ENCODE measurements around the gene MYMX. TPM values are rescaled to one million over a fixed set of nuclear protein-coding genes. Genes with fewer than 3 reads are reported as not detected.

The MYMX gene
- total and polyA plus RNA-seq, 2 of the 13 experiments (the other 11 are each of a cell fraction or from before 2014, with no cell fraction given) = not detected

- TF ChIP-seq, protein P1, sequence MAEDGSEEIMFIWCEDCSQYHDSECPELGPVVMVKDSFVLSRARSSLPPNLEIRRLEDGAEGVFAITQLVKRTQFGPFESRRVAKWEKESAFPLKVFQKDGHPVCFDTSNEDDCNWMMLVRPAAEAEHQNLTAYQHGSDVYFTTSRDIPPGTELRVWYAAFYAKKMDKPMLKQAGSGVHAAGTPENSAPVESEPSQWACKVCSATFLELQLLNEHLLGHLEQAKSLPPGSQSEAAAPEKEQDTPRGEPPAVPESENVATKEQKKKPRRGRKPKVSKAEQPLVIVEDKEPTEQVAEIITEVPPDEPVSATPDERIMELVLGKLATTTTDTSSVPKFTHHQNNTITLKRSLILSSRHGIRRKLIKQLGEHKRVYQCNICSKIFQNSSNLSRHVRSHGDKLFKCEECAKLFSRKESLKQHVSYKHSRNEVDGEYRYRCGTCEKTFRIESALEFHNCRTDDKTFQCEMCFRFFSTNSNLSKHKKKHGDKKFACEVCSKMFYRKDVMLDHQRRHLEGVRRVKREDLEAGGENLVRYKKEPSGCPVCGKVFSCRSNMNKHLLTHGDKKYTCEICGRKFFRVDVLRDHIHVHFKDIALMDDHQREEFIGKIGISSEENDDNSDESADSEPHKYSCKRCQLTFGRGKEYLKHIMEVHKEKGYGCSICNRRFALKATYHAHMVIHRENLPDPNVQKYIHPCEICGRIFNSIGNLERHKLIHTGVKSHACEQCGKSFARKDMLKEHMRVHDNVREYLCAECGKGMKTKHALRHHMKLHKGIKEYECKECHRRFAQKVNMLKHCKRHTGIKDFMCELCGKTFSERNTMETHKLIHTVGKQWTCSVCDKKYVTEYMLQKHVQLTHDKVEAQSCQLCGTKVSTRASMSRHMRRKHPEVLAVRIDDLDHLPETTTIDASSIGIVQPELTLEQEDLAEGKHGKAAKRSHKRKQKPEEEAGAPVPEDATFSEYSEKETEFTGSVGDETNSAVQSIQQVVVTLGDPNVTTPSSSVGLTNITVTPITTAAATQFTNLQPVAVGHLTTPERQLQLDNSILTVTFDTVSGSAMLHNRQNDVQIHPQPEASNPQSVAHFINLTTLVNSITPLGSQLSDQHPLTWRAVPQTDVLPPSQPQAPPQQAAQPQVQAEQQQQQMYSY (CRISPR knock-in tag; IDR thresholded peaks at IDR 0.05) = no peak
- no peak for TF ChIP-seq NFRKB (IDR thresholded peaks at IDR 0.05)
- no peak for TF ChIP-seq RXRB (CRISPR knock-in tag; IDR thresholded peaks at IDR 0.05; ENCODE audit: borderline replicate concordance)
- TF ChIP-seq ZNF260 (CRISPR knock-in tag; IDR thresholded peaks at IDR 0.05; ENCODE audit: borderline replicate concordance, low read depth) = 0 out of 2 replicates have a peak, but pooled peaks have one; percentile 21
- TF ChIP-seq ZBTB21 (CRISPR knock-in tag; IDR thresholded peaks at IDR 0.05) = no peak
- TF ChIP-seq NR1H2 (CRISPR knock-in tag; IDR thresholded peaks at IDR 0.05; ENCODE audit: borderline replicate concordance, low read depth) = no peak
- peak; percentile 36 for TF ChIP-seq SRSF1 (optimal IDR thresholded peaks at IDR 0.05; ENCODE audit: low read depth, low read length)
- no peak for TF ChIP-seq ZNF761 (CRISPR knock-in tag; conservative IDR thresholded peaks at IDR 0.05)
- TF ChIP-seq NKX3-1 (CRISPR knock-in tag; IDR thresholded peaks at IDR 0.05) = no peak
- 0 out of 2 replicates have a peak, but pooled peaks have one; percentile 62 for TF ChIP-seq ZNF678 (CRISPR knock-in tag; IDR thresholded peaks at IDR 0.05)
- TF ChIP-seq SRSF4 (IDR thresholded peaks at IDR 0.05; ENCODE audit: low read depth, low read length, poor library complexity, severe bottlenecking) = no peak
- peak; percentile 50; the same call in 1 of the 2 replicates for TF ChIP-seq FOXO1 (CRISPR knock-in tag; IDR thresholded peaks at IDR 0.05)
- peak; percentile 36; the same call in 1 of the 2 replicates for TF ChIP-seq THAP9 (CRISPR knock-in tag; IDR thresholded peaks at IDR 0.05; ENCODE audit: borderline replicate concordance)
- no peak for TF ChIP-seq DDIT3 (CRISPR knock-in tag; IDR thresholded peaks at IDR 0.05)
- TF ChIP-seq, protein P2, sequence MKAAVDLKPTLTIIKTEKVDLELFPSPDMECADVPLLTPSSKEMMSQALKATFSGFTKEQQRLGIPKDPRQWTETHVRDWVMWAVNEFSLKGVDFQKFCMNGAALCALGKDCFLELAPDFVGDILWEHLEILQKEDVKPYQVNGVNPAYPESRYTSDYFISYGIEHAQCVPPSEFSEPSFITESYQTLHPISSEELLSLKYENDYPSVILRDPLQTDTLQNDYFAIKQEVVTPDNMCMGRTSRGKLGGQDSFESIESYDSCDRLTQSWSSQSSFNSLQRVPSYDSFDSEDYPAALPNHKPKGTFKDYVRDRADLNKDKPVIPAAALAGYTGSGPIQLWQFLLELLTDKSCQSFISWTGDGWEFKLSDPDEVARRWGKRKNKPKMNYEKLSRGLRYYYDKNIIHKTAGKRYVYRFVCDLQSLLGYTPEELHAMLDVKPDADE (CRISPR knock-in tag; IDR thresholded peaks at IDR 0.05) = no peak
- no peak for TF ChIP-seq PRMT3 (CRISPR knock-in tag; IDR thresholded peaks at IDR 0.05; ENCODE audit: borderline replicate concordance, low read depth)
- no peak for TF ChIP-seq TEAD2 (CRISPR knock-in tag; IDR thresholded peaks at IDR 0.05)
- TF ChIP-seq HMG20A (CRISPR knock-in tag; IDR thresholded peaks at IDR 0.05; ENCODE audit: borderline replicate concordance) = no peak
- no peak for TF ChIP-seq FOXA1 (IDR thresholded peaks at IDR 0.05)
- peak; percentile 27; the same call in 1 of the 2 replicates for TF ChIP-seq FOXA1 (CRISPR knock-in tag; IDR thresholded peaks at IDR 0.05)
Observed at GRCh38 chr6:44237813-44238433, 21.2 kb downstream of the MYMX start (continued).
